Measurements from ENCODE around the gene FUT9. TPM values are rescaled to one million over a fixed set of nuclear protein-coding genes. Genes with fewer than 3 reads are reported as not detected.

The FUT9 gene
- 0.03 TPM for total RNA-seq
- long read RNA-seq: 0 reads

DNA sequence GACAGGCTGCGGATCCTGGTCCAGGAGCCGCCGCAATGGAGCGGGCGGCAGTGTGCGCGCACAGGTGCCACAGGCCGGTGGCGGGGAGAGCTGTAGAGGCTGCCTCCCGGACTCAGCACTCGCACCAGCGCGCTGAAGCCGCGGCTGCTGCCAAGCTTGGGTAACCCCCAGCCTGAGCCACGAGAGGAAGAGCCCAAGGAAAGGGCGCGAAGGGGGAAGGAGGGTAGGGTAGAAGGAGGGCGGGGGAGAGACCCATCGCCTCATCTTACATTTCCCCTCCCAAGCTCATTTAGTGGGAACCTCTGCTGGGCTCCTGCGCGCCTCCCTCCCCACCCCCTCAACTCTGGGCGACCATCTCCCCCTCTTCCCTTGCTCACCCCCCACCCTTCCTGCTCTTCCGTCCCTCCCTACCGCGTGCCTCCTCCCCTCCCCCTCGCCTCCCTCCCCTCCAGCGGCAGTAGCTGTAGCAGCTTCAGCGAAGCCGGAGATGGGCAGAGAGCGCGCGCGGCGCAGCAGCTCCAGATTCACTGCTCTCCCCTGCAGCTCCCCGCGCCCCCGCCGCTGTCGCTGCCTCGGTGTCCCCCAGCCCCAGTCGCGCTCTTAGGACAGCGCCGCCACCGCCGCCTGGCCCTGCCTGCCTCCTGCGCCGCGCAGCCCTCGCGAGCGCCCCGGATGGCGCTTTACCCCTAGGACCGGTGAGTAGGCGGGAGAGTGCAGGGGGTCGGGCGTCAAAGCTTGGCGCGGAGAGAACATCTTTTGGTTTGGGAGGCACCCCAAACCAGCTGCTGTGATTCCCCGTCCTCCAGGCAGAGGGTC lies at the start of gene FUT9:
FUT9 (plus strand) TSS at position 457 of the 816 bp plus-strand sequence. CDS start 187,182 bp downstream, outside the sequence.
- DNase-seq (ENCODE audit: low spot score): no peak
- intact Hi-C loops (cut with DNase I): no loop called here

DNA sequence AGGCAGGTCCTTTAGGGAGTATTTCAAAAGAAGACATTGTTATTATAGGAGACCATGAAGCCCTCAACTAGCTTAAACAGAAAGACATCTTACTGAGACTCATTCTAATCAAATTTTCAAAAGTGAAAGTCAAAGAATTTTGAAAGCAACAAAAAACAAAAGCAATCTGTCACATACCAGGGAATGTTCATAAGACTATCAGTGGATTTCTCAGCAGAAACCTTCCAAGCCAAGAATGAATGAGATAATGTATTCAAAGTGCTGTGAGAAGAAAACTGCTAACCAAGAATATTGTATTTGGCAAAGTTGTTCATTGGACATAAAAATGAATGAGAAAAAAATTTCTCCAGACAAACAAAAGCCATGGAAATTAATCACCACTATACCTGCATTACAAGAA lies 48.2 kb upstream of the FUT9 start:
- DNase-seq (ENCODE audit: low spot score): no peak
- intact Hi-C loops (cut with DNase I): no loop called here

DNA sequence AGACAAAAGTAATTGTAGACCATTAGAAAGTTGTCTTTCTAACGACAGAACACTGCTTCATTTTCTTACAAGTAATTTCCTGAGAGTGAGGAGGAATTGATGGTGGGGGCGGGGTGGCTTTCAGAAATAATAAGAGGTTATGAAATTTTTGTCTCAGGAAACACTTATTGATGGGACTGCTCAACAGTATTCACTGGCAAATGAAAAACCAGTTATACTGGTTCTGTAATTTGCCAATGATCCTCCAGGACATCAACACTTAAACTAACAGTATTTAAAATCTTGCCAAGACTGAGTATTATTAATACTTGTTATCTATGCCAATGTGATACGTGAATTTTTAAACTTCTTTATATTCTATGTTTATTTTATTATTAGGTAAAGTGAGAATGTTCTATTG lies 41.8 kb upstream of the FUT9 start:
- intact Hi-C loops (cut with DNase I): no loop called here

DNA sequence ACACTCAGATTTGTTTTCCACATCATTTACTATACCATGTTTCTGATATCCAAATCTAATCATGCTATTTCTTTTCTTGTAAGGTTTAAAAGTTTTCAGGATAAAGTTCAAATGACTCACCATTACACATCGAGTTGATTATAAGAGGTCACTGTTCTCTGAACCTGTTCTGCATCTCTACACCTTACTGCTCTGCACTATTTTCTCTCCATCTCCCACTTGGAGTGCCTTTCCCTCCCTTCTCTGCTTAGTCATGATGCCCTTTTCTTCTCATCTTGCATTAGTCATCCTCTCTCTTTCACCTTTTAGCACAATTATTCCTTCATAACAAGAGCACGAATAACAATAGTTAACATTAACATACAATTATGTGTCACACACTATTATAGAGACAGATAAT lies 37.5 kb upstream of the FUT9 start:
- intact Hi-C loops (cut with DNase I): no loop called here
- no peak for DNase-seq (ENCODE audit: low spot score)

More for the DNA sequence above, 41.8 kb upstream of the FUT9 start:
- DNase-seq (ENCODE audit: low spot score): no peak

DNA sequence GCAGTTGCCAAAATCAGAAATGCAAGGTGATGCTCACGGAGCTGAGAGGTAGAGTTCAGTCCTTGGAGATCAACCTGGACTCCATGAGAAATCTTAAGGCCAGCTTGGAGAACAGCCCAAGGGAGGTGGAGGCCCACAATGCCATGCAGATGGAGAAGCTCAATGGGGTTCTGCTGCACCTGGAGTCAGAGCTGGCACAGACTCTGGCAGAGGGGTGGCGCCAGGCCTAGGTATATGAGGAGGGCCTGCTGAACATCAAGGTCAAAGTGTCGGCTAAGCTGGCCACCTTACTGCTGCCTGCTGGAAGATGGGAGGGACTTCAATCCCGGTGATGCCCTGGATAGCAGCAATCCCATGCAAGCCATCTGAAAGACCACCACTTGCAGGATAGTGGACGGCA lies 23.9 kb upstream of the FUT9 start:
- DNase-seq (ENCODE audit: low spot score): no peak
- intact Hi-C loops (cut with DNase I): no loop called here

DNA sequence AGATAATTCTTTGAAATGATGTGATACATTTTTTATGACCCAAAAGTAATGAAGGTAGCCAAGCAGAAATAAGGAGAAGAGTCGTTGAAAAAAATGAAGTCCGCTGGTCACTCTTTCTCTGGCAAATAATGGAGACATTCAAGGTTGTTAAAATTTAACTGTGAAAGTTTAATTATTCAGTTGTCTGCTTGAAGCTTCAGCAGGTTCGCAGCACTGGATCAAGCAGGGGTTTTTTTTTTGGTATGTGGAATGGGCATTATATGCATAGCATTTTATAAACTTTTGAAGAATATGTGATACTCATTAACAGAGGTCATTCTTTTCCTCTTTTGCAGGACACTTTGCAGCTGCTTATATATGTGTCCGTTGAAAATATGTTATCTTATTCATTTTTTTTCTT lies 21.6 kb upstream of the FUT9 start:
- intact Hi-C loops (cut with DNase I): no loop called here

DNA sequence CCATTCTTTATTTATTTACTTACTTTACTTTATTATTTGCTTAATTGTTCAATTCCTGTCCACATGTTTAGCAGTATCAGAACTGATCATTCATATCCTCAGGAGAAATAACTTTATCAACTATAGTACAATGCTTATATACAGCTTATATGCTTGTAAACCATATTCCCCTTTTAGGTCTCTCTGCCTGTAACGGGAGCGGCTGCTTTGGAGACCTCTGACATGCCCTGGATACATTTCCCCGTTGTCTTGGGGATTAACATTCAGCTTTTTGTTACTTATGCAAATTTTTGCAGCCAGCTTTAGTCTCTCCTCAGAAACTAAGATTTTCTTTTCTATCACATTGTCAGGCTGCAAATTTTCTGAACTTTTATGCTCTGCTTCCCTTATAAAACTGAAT lies 17.6 kb upstream of the FUT9 start:
- intact Hi-C loops (cut with DNase I): no loop called here
- no peak for DNase-seq (ENCODE audit: low spot score)

More for the DNA sequence above, 21.6 kb upstream of the FUT9 start:
- no peak for DNase-seq (ENCODE audit: low spot score)

DNA sequence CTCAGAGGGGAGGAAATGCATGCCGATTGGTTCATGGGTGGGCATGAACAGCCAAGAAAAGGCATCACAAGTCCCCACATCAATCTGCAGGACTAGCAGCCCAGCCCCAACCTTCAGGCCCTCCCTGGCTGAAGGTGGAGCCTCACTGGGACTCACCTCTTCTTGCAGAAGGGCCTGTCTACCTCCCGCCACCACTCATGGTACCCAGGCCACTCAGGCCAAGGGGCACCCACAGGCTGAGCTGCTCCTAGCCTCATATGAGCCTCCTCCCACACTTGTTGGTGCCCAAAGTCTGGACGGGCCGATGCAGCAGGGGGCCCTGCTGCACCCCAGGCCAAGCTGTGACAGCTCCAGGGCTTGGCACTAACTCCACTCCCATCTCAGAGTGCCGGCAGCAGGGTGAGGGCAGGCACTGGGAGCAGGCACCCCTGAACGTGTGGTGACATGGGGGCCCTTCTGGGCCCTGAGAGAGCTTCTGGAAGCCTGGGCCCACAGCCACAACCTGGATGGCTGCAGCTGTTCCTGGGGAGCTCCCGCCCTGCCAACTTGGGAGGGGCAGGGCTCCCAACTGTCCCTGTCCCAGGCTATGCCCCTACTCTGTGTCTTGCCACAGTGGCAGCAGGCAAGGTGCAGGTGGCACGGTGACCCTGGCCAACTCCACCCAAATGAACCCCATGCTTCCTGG lies 13.7 kb upstream of the FUT9 start:
- DNase-seq (ENCODE audit: low spot score): no peak
- intact Hi-C loops (cut with DNase I): no loop called here

DNA sequence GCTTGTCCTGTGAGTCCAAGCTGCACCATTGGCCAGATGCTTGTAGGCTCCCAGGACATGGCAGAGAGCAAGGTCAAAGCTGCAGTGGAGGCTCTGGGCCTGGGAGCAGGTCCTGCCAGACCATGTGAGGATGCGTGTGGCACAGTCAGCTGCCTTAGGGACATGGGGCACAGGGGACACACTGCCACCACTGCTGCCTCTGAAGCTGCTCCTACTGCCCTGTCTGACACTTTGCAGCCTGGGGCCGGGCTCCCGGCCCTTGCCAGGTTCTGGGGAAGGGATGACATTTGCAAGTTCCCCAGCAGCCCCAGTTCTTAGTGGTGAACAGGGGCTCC lies 13.2 kb upstream of the FUT9 start:
- no peak for DNase-seq (ENCODE audit: low spot score)
- intact Hi-C loops (cut with DNase I): no loop called here

DNA sequence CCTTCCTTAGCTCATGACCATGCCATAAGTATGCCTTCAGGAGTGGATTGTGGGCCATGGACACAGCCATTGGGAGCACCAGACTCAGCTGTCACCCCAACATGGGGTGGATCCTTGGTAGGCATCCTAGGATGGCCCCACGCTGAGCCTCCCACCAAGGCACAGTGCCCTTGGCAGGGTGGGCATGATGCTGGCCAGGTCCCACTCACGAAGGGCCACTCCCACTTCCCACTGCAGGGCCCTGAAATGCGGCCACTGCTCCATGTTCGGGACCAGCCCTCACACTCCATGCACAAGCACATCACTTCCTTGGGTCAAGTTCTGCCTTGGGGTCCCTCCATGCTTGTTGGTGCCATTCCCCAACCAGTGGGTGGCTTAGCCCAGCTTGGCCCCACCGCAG lies 12.9 kb upstream of the FUT9 start:
- intact Hi-C loops (cut with DNase I): no loop called here
- no peak for DNase-seq (ENCODE audit: low spot score)

DNA sequence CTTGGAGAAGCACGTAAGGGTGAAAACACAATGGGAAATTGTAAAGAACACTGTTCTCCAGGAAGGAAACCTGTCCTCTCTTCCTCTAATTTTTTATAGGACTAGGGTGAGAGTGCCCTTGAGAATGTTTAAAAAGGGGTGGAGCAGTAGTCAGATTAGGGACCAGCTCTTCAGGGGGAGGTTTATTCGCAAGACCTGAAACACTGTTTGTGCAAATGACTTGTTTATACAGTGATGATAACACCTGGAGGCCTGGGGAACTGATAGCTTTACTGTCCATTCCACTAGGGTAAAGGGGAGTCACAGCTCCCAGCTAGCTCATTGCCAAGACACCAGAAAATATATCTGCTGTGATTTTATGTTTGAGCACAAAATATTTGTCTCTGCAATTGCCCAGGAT lies 8.1 kb upstream of the FUT9 start:
- DNase-seq (ENCODE audit: low spot score): no peak
- intact Hi-C loops (cut with DNase I): no loop called here

DNA sequence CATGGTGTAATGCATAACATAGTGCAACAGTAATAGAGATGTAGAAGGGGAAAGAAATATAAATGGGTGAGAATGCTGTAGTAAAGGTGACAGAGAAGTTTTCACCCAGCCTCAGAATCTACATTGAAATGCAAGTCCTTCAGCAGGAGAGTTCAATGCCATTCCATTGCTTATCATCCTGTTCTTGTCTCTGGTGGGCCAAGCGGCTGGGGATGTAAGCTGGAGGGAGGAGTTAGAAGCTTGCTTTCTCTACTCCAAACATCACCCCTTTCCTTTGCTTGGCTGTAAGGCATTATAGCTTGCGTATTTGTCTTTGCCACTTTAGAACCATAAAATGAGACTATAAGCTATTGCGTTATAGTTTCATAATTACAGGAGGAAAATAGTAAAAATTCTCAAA lies 2.2 kb upstream of the FUT9 start:
- no peak for DNase-seq (ENCODE audit: low spot score)
- intact Hi-C loops (cut with DNase I): no loop called here

DNA sequence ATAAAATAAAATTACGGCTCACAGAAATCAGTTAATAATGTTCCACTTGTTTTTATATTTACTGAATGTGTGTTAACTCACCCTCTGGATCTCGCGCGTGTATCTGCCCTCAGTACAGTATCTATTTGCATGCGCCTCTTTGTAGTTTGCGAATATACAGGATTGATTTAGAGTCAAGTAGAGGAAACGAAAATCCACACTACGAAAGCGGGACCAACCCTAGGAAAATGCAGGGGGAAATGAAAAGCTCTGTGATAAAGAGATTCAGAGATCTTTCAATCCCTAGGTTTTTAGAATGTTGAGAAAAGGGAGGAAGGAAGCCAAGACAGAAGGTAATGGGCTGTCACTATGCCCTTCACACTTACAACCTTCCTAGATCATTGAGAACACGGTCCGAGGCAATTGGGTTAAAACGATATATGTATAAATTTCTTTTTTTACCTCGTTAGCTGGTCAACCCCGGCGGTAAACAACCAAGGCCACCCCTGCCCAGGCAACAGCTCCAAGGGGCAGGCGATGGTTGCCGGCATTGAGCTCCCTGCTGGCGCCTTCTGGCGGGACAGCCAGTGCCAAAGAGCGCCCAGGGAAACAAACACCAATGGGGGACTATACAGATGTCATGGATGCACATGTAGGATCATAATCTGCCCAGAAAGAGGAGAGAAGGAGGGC lies 792 bp upstream of the FUT9 start:
- intact Hi-C loops (cut with DNase I): no loop called here
- DNase-seq (ENCODE audit: low spot score): no peak

DNA sequence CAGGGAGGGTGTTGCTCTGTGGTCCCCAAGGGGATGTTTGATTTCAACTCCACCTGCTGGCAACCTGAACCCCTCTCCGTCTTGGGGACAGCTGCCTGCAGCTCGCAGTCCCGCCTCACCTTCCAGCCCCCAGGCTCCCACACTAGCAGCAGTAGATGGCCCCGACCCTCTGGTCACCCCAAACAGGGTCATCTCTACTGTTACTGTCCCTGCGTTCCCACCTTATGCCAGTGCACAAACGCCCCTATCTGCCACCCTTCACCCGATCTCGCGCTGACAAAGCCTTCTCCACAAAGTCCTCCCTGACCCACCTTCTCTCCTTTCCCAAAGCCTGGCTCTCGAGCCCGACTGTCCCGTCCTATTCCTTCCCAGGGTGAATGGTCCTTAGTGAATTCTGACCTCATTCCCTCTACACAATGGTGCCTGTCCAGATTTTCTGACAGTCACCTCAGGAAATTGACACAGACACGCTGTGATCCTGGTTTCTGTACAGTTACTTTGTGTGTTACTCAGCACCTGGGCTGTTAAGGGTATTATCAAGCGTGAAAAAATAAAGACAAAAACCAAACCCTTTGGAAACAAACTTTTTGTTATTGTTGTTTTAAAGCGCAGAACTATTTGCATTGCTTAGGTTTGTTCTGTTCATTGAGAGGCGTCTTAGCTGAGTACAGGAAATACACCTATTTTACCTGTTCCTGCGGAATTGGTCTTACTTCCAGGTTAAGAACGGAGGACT lies 728 bp downstream of the FUT9 start:
- no peak for DNase-seq (ENCODE audit: low spot score)
- intact Hi-C loops (cut with DNase I): no loop called here

DNA sequence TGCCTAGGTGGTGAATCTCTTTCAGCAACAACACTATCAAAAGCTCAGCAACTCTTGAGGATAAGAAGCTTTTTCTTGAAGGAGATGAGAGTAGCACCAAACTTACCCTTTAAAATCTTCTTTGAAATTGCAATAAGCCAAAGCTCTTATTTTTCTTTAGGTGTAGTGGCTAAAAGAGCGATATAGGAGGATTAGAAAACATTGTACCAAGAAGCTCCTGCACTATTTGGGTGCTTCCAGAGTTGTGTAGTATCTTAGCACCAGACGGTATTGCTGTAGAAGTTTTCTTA lies 1.2 kb downstream of the FUT9 start:
- intact Hi-C loops (cut with DNase I): no loop called here
- no peak for DNase-seq (ENCODE audit: low spot score)

DNA sequence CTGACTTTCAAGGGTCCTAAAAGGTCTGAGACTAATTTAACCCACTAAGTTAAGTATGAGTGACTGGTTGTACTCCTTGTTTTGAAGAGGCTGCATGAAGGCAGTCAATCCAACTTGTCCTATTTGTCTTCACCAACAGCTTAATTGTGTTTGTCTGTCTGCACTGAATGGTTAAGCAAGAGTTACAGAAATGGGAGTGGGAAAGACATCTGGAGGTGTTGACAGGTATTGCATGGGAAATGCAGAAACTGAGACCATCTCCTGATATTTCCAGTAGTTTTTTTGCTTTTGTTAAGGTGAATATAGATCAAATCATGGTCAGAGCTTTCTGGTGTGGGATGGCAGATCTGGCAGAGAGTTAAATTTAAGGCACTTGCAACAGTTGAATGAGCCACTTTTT lies 6.5 kb downstream of the FUT9 start:
- no peak for DNase-seq (ENCODE audit: low spot score)
- intact Hi-C loops (cut with DNase I): no loop called here

DNA sequence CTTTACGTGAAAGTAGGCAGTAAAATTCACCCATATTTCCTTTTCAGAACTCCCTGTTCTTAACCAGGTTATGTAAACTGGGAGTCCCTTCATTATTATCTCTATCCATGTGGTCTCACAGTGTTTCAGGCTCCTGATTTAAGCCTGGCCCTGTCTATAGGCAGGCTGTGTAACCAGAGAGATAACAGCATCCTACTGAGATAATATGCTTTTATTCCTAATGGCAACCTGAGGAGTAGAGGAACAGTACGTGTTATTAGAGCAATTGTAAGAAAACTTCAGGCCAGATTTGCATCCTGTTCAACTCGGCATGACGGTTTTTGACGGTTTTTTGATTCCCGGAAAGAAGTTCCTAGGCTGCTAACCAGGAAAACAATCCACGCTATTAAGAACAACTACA lies 16.9 kb downstream of the FUT9 start:
- no peak for DNase-seq (ENCODE audit: low spot score)
- intact Hi-C loops (cut with DNase I): no loop called here

DNA sequence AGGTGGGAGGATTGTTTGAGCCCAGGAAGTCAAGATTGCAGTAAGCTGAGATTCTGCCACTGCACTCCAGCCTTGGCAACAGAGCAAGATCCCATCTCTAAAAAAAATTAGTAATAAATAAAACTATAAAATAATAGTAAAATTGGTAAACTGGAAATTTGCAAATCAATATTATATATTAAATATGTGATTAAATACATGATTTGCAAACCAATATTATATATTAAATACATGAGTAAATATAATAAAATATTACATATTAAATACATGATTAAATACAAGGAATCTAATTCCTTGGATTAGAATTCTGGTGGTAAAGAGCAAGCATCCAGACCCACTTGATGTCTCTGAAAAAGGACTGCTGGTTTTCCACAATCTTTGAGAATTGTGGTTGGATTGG lies 35.8 kb downstream of the FUT9 start:
- intact Hi-C loops (cut with DNase I): no loop called here
- DNase-seq (ENCODE audit: low spot score): no peak

DNA sequence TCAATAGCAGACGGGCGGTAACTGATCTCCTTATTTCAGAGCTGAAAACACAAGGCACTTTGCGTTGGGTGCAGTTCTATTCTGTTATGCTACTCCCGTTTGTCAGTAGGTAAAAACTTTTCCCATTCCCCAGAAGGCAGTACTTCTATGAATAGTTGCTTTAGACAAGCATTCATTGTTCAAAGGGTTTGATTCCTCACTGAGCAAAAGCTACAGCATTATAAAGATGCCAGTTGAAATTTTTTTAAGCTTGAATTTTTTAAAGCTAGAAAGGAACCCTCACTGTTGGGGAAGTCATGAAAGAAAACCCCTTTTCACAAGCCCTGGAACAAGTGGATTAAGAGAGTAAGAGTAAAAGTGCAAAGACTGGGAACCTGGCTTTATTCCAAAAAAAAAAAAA lies 42.3 kb downstream of the FUT9 start:
- intact Hi-C loops (cut with DNase I): no loop called here
- DNase-seq (ENCODE audit: low spot score): no peak

DNA sequence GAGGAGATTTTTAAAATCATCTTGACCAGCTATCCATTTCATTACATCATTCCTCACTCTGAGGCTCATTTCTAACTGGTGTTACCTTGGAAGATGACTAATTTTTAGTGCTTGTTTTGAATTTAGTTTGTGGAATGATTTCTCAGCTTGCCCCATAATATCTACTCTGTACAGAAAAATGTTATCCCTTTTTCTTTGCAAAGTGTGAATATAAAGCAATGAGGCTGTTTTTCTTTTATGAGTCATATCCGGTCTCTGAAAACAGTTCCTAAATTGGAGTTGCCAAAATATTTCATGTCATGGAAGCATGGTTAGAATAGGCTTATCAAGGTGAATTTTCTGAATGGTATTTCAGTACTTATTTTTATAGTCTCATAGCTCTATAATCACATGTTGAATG lies 43.8 kb downstream of the FUT9 start:
- DNase-seq (ENCODE audit: low spot score): no peak
- intact Hi-C loops (cut with DNase I): no loop called here

DNA sequence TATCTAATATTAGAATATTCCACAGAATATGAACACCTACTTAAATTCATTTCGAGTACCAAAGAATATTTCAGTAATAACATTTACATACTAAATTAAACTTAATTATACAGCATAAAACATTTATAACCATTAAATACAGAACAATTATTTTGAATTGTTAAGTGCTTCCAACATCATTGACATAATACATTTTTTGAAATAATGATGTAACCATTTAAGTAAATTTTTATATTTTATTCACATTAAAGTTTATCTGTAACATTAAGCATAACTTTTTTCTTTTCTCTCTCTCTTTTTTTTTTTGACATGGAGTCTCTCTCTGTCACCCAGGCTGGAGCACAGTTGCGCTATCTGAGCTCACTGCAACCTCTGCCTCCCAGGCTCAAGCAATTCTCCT lies 44.5 kb downstream of the FUT9 start:
- intact Hi-C loops (cut with DNase I): no loop called here

More for the DNA sequence above, 44.5 kb downstream of the FUT9 start:
- no peak for DNase-seq (ENCODE audit: low spot score)

Data from cardiac septum (tissue), 1 donor.